Mucosa of stomach (tissue), 1 donor: ENCODE results near the gene ASRGL1.

Experiments
- H3K27me3 ChIP-seq: one replicate; pipeline ENCODE4 v1.7.0; 2013; ENCODE audit warnings: mild to moderate bottlenecking, low read length; ENCODE audit not compliant: control insufficient read depth, insufficient read depth
- H3K36me3 ChIP-seq: one replicate; pipeline ENCODE4 v1.7.0; 2013; ENCODE audit warnings: low read length; ENCODE audit not compliant: control insufficient read depth, insufficient read depth
- H3K4me1 ChIP-seq: one replicate; pipeline ENCODE4 v1.7.0; 2013; ENCODE audit warnings: mild to moderate bottlenecking, low read length; ENCODE audit not compliant: control insufficient read depth, insufficient read depth
- H3K4me3 ChIP-seq: one replicate; pipeline ENCODE4 v1.7.0; 2013; ENCODE audit warnings: low read length
- H3K9ac ChIP-seq: one replicate; pipeline ENCODE4 v1.7.0; 2013; ENCODE audit warnings: mild to moderate bottlenecking, low read length, moderate library complexity
- H3K9me3 ChIP-seq: one replicate; pipeline ENCODE4 v1.7.0; 2013; ENCODE audit warnings: mild to moderate bottlenecking, low read length, moderate library complexity; ENCODE audit not compliant: control insufficient read depth
- donor health status: Pancreatic carcinoma.

ASRGL1 gene

DNA sequence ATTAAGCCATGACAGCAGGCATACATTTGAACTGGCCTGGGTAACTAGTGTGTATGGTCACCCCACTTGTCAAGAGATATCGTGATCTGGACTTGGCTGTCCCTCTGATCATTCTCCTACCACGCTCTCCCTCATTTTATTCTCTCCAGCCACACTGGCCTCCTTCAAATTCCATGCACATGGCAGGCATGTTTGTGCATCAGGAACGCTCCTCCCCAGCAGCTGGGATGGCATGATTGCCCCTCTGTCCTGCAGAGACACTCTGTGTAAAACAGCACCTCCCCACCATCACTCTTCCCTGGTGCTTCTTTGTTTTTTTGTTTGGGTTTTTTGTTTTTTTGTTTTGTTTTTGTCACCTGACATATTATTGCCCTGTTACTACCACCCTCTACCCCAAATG is 50.1 kb downstream of the ASRGL1 start:
- no peaks in the 10 kb centered on the region for H3K36me3 ChIP-seq
- H3K9ac ChIP-seq: no peak overlapping the region
- H3K9me3 ChIP-seq: no peaks in the 10 kb centered on the region
- no peaks in the 10 kb centered on the region for H3K4me1 ChIP-seq
- no peaks in the 10 kb centered on the region for H3K27me3 ChIP-seq
- H3K4me3 ChIP-seq: no peak overlapping the region

DNA sequence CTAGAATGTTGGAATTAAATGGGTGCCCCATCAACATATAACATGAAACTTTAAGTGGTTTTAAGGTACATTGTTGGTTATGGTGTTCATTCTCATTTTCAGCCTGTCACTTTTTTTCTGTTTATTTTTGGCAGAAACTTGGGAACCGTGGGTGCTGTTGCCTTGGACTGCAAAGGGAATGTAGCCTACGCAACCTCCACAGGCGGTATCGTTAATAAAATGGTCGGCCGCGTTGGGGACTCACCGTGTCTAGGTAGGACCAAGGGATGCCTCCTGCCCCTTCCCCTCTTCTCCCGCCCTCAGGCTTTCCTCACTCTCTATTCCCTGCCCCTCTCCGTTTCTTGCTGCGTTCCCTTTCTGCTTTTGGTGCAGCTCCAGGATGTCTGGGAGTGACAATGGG is 51.8 kb downstream of the ASRGL1 start:
- Histone ChIP-seq H3K4me3 (no peak overlapping the region), H3K9me3 (no peaks in the 10 kb centered on the region), H3K36me3 (no peaks in the 10 kb centered on the region), H3K9ac (no peak overlapping the region), H3K27me3 (no peaks in the 10 kb centered on the region), H3K4me1 (no peaks in the 10 kb centered on the region)

DNA sequence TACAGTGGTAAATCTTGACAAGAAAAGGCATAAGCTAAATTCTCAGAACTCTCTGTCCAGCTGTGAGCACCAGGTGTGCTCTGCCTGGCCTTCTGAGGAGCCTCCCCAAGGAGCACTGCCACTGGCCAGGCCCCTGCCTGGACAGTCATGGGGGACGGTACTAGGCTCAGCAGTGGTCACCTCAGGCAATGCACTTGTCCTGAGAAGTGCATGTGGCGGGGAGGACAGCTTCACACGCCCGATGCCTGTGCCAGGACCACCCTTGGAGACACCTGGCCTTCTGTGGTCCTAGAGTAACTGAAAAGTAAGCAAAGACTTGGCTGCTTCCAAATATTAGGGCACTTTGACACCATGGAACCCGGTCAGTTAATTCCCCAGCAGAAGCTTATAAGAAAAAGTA is 53.0 kb downstream of the ASRGL1 start:
- Histone ChIP-seq H3K4me3 (no peak overlapping the region), H3K27me3 (no peaks in the 10 kb centered on the region), H3K4me1 (no peaks in the 10 kb centered on the region), H3K36me3 (no peaks in the 10 kb centered on the region), H3K9ac (no peak overlapping the region), H3K9me3 (no peaks in the 10 kb centered on the region)

DNA sequence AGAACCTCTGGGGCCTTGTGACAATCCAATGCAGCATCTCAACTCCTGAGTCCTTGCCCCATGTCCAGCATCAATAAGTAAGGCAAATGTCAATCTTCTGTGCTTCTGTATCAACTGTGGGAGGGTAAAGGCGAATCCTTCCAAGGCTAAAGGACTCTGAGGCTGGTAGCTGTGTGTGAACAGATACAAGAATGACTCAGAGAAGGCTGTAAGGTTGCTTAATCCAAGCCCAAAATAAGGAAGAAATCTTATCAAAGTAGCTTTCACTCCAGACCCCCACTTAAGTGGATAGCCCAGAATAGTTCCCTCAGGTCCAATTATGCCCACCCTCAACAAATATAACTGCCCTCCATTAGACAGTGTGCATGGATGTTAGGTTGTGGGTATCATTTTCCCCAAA is 53.5 kb downstream of the ASRGL1 start:
- Histone ChIP-seq H3K27me3 (no peaks in the 10 kb centered on the region), H3K36me3 (no peaks in the 10 kb centered on the region), H3K9ac (no peak overlapping the region), H3K4me1 (no peaks in the 10 kb centered on the region), H3K9me3 (no peaks in the 10 kb centered on the region), H3K4me3 (no peak overlapping the region)

DNA sequence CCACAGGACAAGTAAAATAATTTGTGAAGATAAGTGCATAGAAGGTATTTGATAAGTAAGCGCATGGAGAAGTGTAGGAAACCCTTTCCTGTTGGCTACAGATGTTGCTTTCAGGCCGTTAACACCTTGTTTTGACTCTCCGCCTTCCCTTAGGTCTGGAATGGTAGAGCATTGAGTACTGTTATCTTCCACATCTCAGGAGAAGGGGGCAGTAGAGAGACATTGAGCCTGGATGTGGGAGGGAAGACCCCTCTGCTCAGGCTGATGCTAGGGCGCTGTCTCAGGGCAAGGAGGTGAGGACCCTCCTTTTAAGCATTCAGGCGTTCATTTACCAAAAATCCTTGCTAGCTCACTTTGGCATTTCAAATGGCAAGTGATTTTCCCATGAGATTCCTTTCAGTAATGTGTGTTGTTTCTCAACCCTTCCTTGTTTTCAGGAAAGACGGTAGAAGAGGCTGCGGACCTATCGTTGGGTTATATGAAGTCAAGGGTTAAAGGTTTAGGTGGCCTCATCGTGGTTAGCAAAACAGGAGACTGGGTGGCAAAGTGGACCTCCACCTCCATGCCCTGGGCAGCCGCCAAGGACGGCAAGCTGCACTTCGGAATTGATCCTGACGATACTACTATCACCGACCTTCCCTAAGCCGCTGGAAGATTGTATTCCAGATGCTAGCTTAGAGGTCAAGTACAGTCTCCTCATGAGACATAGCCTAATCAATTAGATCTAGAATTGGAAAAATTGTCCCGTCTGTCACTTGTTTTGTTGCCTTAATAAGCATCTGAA is 54.6 kb downstream of the ASRGL1 start:
- no peaks in the 10 kb centered on the region for H3K9me3 ChIP-seq
- H3K9ac ChIP-seq: no peak overlapping the region
- H3K4me3 ChIP-seq: no peak overlapping the region
- no peaks in the 10 kb centered on the region for H3K36me3 ChIP-seq
- H3K27me3 ChIP-seq: no peaks in the 10 kb centered on the region
- no peaks in the 10 kb centered on the region for H3K4me1 ChIP-seq

DNA sequence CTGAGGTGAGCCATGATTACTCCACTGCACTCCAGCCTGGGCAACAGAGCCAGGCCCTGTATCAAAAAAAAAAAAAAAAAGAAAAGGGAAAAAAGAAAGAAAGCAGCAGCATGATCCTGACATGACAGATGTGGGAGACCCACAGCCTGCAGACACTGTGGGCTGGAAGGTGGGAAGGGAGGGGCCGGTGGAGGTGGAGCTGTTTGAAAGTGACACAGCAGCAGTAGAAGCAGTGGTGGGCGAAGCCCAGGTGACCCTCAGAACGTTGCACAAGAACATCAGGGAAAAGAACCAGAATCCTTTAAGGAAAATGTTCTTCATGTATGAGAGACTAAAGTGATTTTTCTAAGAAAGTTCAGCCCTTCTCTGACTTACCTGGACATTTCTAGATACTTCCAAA is 55.3 kb downstream of the ASRGL1 start:
- no peaks in the 10 kb centered on the region for H3K36me3 ChIP-seq
- no peak overlapping the region for H3K4me3 ChIP-seq
- no peaks in the 10 kb centered on the region for H3K4me1 ChIP-seq
- H3K9ac ChIP-seq: no peak overlapping the region
- no peaks in the 10 kb centered on the region for H3K9me3 ChIP-seq
- no peaks in the 10 kb centered on the region for H3K27me3 ChIP-seq

GRCh38 chr11:62393061-62393611 is 55.9 kb downstream of the ASRGL1 start:
- Histone ChIP-seq H3K4me3 (no peak overlapping the region), H3K9ac (no peak overlapping the region), H3K9me3 (no peaks in the 10 kb centered on the region), H3K27me3 (no peaks in the 10 kb centered on the region), H3K4me1 (peaks cover 2% of the 10 kb centered on the region), H3K36me3 (no peaks in the 10 kb centered on the region)

DNA sequence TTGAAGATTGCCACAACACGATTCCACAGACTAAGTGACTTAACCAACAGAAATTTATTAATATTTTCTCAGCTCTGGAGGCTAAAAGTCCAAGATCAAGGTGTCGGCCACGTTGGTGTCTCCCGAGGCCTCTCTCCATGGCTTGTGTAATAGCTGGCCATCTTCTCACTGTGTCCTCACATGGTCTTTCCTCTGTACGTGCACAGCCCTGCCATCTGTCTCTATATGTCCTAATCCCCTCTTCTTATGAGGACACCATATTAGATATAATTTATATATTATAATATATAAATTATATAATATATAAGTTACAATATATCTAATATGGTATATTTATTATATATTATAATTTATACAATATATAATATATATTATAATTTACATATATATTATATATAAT is 56.5 kb downstream of the ASRGL1 start:
- Histone ChIP-seq H3K9ac (no peak overlapping the region), H3K4me1 (peaks cover 7% of the 10 kb centered on the region), H3K4me3 (no peak overlapping the region), H3K27me3 (no peaks in the 10 kb centered on the region), H3K36me3 (no peaks in the 10 kb centered on the region), H3K9me3 (no peaks in the 10 kb centered on the region)

DNA sequence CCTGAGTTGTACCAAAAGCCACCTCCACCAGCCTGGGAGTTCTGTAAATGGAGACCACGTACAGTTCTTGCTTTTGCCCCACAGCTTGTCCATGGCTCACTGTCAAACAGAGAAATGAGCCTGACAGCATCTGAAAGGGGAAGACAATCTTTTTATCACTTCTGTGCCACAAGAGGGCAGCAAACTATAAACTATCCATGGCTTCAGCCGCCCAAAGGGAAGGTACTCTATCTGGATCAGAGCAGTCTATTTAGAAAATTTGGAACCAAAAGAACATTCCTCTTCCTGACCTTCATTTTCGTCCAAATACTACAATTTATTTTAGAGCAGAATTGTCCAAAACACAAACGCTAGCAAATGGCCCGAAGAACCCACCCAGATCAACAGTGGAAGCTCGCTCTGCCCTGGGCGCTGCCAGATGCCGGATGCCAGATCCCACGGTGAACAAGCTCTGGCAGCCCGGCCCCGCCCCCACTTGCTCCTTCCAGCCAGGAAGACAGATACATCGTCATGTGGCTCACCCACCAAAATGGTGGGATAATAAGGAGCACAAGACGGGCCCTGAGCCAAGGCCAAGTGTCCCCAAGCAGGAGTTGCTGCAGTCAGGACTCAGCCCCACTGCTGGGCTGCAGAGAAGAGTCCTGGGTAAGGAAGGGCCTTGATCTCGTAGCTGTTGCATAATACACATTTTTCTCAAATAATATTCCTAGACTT is 57.7 kb downstream of the ASRGL1 start:
- no peaks in the 10 kb centered on the region for H3K36me3 ChIP-seq
- H3K9ac ChIP-seq: no peak overlapping the region
- no peak overlapping the region for H3K4me3 ChIP-seq
- no peaks in the 10 kb centered on the region for H3K9me3 ChIP-seq
- no peaks in the 10 kb centered on the region for H3K27me3 ChIP-seq
- H3K4me1 ChIP-seq: peaks cover 18% of the 10 kb centered on the region

DNA sequence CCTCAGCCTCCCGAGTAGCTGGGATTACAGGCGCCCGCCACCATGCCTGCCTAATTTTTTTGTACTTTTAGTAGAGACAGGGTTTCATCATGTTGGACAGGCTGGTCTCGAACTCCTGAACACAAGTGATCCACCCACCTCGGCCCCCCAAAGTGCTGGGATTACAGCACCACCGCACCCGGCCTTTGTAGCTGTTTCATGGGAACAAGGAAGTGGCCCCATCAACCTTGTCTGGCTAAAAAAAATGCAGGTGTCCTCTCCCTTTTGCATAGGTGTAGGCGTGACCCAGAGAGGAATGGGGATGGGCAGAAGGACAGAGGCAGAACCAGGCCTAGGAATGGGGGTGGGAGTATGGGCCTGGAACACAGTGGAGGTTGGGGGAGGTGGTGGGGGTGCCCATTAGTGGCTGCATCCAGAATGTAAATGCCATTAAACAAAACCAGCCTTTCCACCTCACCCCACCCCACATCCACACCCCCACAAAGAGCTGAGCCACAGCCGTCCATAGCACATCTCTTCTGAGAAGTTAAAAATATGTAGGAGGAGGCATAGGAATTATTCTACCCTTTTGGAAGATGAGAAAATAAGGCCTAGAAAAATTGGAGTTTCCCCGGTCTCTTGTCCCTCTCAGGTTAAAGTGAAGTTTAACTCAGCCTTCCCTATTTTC is 58.8 kb downstream of the ASRGL1 start:
- H3K36me3 ChIP-seq: no peaks in the 10 kb centered on the region
- H3K9me3 ChIP-seq: no peaks in the 10 kb centered on the region
- peaks cover 3% of the 10 kb centered on the region for H3K27me3 ChIP-seq
- no peak overlapping the region for H3K4me3 ChIP-seq
- no peak overlapping the region for H3K9ac ChIP-seq
- H3K4me1 ChIP-seq: peaks cover 28% of the 10 kb centered on the region

- Histone ChIP-seq H3K27me3 (peaks cover 3% of the 10 kb centered on the region), H3K9me3 (no peaks in the 10 kb centered on the region), H3K9ac (no peak overlapping the region), H3K4me1 (peaks cover 43% of the 10 kb centered on the region), H3K36me3 (no peaks in the 10 kb centered on the region), H3K4me3 (no peak overlapping the region)
Observed at GRCh38 chr11:62398011-62398994, 61.1 kb downstream of the ASRGL1 start.
